ENCODE results near the gene PDLIM3. TPM values are rescaled to one million over a fixed set of nuclear protein-coding genes. Genes with fewer than 3 reads are reported as not detected.

Gene PDLIM3
- 100 to 1,000 TPM in 2 of 4 donors, 10 to 100 TPM in 2; 43.7 to 175 (median 107) TPM for total RNA-seq

GRCh38 chr4:185534866-185535611, at the start of gene PDLIM3:
PDLIM3 (minus strand) TSS chr4:185535507; CDS start chr4:185535434, 73 bp downstream.
- TF ChIP-seq CTCF (IDR thresholded peaks at IDR 0.05) = no peak
- ATAC-seq (ENCODE audit: low FRiP score) (peak; percentile 80), DNase-seq (ENCODE audit: low spot score) (no peak)

GRCh38 chr4:185583813-185584212, 48.5 kb upstream of the PDLIM3 start:
- ATAC-seq (ENCODE audit: low FRiP score) = no peak
- TF ChIP-seq CTCF (IDR thresholded peaks at IDR 0.05) = no peak
- DNase-seq (ENCODE audit: low spot score) = no peak

GRCh38 chr4:185582651-185583400, 47.5 kb upstream of the PDLIM3 start:
- no peak for ATAC-seq (ENCODE audit: low FRiP score)
- TF ChIP-seq CTCF (IDR thresholded peaks at IDR 0.05) = no peak
- DNase-seq (ENCODE audit: low spot score) = no peak

GRCh38 chr4:185580699-185581098, 45.4 kb upstream of the PDLIM3 start:
- ATAC-seq (ENCODE audit: low FRiP score) (peak; percentile 51), DNase-seq (ENCODE audit: low spot score) (no peak)

GRCh38 chr4:185578284-185578683, 43.0 kb upstream of the PDLIM3 start:
- TF ChIP-seq CTCF (IDR thresholded peaks at IDR 0.05) = no peak
- ATAC-seq (ENCODE audit: low FRiP score) = no peak
- DNase-seq (ENCODE audit: low spot score) = no peak

More at GRCh38 chr4:185580699-185581098, 45.4 kb upstream of the PDLIM3 start:
- no peak for TF ChIP-seq CTCF (IDR thresholded peaks at IDR 0.05)

GRCh38 chr4:185576962-185577950, 41.9 kb upstream of the PDLIM3 start:
- no peak for ATAC-seq (ENCODE audit: low FRiP score)
- no peak for DNase-seq (ENCODE audit: low spot score)
- TF ChIP-seq CTCF (IDR thresholded peaks at IDR 0.05) = no peak
